GM12891 (cell line): ENCODE measurements around the gene CHST2.
"Not testable (repeated sequence)": the region's sequence is repeated elsewhere in the genome, so short reads cannot be mapped to it uniquely, and the experiment has no call there.

ENCODE experiments used
- DNase-seq: peaks from one replicate; pipeline ENCODE4 v3.0.0; 2011; ENCODE audit warnings: low spot score; ENCODE audit not compliant: insufficient read length
- FAIRE-seq: peaks from 2 replicates; lab custom pipeline; 2011; peaks lifted over from hg19 to GRCh38; lab: Jason Lieb, UNC
- PAX5 ChIP-seq: IDR thresholded peaks from 2 replicates; pipeline ENCODE4 v1.6.1; 2011; ENCODE audit warnings: low read length, moderate library complexity, mild to moderate bottlenecking; ENCODE audit not compliant: insufficient read depth, severe bottlenecking
- POLR2A ChIP-seq: IDR thresholded peaks from 2 replicates; pipeline ENCODE4 v1.6.1; 2011; ENCODE audit warnings: low read depth, low read length, control low read depth
- POLR2AphosphoS5 ChIP-seq: IDR thresholded peaks from 2 replicates; pipeline ENCODE4 v1.6.1; 2011; ENCODE audit warnings: low read depth, low read length, control low read depth
- POU2F2 ChIP-seq: IDR thresholded peaks from 2 replicates; pipeline ENCODE4 v1.6.1; 2011; ENCODE audit warnings: low read depth, mild to moderate bottlenecking, control low read depth, low read length, moderate library complexity
- SPI1 ChIP-seq: IDR thresholded peaks from 2 replicates; pipeline ENCODE4 v1.6.1; 2011; ENCODE audit warnings: low read depth, low read length, control low read depth
- TAF1 ChIP-seq: IDR thresholded peaks from 2 replicates; pipeline ENCODE4 v1.6.1; 2011; ENCODE audit warnings: low read depth, low read length, control low read depth

The CHST2 gene

DNA sequence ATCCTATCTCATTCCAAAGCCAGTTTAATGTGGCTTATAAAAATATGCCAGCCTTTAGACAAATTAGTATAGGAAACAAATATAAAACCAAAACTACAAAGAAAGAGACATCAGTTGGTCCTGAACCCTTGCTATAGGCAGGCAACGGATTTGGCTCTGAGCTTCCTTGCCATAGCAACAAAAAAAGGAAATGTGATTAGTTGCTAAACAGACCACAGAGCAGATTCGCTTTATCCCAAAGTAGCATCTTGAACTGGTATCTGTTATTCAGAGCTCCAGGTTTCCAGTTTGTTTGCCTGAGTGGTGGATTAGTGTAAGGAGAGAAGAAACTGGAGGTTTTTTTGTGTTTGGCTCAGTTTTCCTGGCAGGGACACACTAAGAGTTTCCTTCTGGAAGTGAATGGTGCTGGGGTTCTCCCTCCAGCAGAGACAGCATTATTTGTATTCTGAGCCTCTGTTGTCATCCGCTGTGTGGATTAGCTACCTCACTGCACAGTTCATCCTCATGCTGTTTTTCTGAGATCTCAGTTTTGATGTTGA lies 44.1 kb downstream of the CHST2 start:
- FAIRE-seq = peak; percentile 28
- no peak for DNase-seq
- no peak for TF ChIP-seq TAF1
- TF ChIP-seq POLR2AphosphoS5 = no peak
- TF ChIP-seq POU2F2 = no peak
- TF ChIP-seq SPI1 = peak; percentile 50; the same call in 1 of the 2 replicates
- TF ChIP-seq POLR2A = no peak

DNA sequence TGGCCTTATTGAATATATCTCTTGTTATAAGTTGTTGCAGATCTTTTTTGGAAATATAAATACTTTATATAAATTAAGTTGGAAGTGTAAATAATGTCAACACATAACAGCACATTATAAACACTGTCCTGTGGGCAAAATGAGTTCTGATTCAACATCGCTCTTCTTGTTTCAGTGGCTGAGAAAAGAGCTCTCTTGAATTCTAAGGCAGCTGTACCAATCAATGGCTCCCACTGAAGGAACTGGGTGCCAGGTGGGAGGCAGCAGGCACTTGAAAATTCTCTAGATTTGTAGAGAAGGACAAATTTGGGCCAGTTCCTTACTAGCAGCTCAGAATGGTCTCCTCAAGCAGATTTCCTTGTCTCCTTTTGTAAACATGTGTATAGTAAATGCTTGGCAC lies 45.6 kb downstream of the CHST2 start:
- no peak for DNase-seq
- 0 out of 2 replicates have a peak, but pooled peaks have one; percentile 5 for TF ChIP-seq SPI1
- no peak for TF ChIP-seq TAF1
- FAIRE-seq = peak; percentile 13

DNA sequence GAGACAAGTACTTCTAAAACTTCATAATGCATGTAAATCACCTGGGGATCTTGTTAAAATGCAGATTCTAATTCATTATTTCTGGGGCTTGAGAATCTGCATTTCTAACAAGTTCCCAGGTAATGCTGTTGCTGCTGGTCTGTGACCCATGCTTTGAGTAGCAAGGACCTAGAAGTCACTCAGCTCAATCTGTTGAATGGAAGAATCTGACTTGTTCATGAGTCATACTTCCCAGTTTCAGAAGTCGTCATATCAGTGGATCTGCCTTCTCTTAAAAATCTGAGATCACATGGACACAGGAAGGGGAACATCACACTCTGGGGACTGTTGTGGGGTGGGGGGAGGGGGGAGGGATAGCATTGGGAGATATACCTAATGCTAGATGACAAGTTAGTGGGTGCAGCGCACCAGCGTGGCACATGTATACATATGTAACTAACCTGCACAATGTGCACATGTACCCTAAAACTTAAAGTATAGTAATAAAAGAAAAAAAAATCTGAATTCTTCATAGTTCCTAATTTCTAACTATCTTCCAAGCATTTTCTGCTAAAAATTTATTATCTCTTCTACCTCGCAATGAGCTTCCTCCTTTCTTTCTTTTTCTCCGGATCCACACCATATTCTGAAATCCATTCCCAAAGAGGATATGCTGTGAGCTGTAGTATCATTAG lies 46.2 kb downstream of the CHST2 start:
- DNase-seq = not testable (repeated sequence)
- peak; percentile 72 for FAIRE-seq
- TF ChIP-seq POLR2A = peak; percentile 42; the same call in 1 of the 2 replicates

DNA sequence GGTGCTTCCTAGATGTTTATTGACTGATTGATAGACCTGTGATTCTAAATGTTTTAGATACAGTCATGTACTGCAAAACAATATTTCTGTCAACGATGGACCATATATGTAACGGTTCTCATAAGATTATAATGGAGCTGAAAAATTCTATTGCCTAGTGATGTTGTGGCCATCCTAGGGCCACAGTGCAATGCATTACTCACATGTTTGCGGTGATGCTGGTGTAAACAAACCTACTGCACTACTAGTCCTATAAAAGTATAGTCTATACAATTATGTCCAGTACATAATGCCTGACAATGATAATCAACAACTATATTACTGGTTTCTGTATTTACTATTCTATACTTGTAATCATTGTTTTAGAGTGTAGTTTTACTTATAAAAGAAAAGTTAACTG lies 46.8 kb downstream of the CHST2 start:
- DNase-seq = no peak
- peak; percentile 55 for FAIRE-seq
- TF ChIP-seq POLR2A (no peak), TAF1 (no peak), SPI1 (no peak), PAX5 (no peak), POU2F2 (no peak), POLR2AphosphoS5 (no peak)

DNA sequence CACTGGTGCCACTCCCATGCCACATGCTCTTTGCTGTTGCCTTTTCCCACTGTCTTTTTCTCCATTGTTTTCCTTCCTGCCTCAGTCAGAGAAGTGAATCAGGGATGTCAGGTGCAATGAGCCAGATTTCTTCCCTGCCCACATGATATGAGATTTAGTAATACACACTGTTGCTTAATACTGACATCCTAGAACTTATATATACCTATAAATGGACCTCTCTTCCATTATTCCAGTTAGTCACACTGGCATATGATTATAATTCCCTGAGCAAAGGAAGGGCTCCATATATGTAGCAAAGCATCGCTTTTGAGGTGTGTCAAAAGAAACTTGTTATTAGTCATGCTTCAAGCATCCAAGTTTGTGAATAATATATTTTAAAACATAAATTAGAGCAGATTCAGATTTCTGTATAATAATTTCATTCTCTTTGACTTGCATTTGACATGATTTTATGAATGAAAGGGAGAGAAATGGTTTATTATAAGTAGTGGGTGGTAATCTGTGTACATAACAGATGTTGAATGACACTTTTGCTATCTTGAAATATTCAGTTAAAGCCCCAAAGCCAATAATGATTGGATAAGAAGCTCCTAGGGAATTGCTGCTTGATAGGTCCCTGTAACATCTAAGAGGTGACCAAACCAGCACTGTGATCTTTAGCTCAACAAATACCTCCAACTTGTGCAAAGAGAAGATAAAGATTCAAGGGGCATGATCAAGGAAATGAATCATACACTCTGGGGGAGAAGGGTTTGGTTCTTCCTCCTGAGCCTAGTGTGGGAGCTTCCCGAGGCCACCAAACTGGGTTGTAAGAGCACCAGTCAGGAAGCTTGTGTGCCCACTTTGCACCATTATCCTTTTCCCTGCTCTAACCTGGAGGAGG lies 48.6 kb downstream of the CHST2 start:
- DNase-seq = no peak
- FAIRE-seq = no peak
- TF ChIP-seq SPI1 (no peak), TAF1 (no peak), PAX5 (no peak), POLR2AphosphoS5 (no peak), POU2F2 (no peak), POLR2A (no peak)

DNA sequence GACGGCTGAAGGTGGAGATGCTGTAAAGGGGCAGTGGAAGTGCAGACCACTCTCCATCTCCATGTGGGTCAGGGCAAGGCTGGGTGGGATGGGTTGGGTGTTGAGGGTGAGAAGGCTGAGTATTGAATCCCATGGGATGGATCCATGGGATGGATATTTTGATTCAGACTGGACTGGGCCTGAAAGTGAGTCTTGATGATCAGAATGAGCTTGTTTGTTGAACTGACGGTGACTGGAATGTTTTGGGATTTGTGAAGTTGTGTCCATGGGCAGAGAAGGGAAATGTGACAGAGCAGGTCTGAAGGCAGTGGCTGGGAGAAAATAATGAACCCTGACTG lies 49.3 kb downstream of the CHST2 start:
- TF ChIP-seq POLR2AphosphoS5 = no peak
- no peak for TF ChIP-seq POLR2A
- TF ChIP-seq TAF1 = no peak
- TF ChIP-seq PAX5 = no peak
- TF ChIP-seq POU2F2 = no peak
- TF ChIP-seq SPI1 = no peak
- no peak for DNase-seq
- peak; percentile 16 for FAIRE-seq

DNA sequence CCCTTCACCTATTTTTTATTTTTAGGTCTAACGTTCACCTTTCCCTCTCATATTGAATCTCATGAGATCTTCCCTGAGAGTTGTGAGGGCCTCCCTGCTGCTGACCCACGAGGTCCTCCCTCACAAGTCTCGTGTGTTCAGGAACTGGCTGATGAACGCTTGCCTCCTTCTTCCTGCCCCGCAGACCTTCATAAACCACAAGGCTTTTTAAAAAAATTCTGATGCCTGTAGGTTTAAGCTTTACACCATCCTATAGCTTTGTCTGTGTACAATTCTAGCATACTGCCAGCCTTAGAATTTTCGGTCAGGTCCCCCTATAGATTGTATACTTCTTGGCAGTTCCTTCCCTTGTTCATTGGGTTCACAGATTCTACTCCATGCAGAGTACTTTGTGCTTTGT lies 50.5 kb downstream of the CHST2 start:
- TF ChIP-seq SPI1 (no peak), POU2F2 (no peak), TAF1 (no peak), POLR2A (no peak), PAX5 (no peak), POLR2AphosphoS5 (no peak)
- FAIRE-seq = no peak
- no peak for DNase-seq

DNA sequence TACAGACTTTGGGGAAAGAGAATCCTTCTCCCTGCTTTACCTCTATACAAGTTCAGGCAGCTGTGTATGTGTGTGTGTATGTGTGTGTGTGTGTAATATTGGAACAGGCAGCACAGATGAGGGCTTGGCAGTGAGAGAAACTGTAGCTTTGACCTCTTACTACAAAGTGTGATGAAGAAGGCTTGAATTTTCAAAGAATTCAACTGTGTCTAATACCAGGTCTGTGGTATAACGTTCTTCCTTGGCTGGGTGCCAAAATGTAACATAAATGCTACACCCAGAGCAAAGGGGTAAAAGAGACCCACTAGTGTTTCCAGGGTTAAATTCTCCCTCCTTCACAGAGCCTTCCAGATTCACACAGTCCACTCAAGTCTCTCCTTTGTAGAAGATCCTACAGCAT lies 51.1 kb downstream of the CHST2 start:
- DNase-seq (no peak), FAIRE-seq (peak; percentile 92)
- no peak for TF ChIP-seq SPI1
- no peak for TF ChIP-seq TAF1
- TF ChIP-seq PAX5 = no peak
- TF ChIP-seq POLR2AphosphoS5 = no peak
- TF ChIP-seq POU2F2 = no peak
- TF ChIP-seq POLR2A = no peak

DNA sequence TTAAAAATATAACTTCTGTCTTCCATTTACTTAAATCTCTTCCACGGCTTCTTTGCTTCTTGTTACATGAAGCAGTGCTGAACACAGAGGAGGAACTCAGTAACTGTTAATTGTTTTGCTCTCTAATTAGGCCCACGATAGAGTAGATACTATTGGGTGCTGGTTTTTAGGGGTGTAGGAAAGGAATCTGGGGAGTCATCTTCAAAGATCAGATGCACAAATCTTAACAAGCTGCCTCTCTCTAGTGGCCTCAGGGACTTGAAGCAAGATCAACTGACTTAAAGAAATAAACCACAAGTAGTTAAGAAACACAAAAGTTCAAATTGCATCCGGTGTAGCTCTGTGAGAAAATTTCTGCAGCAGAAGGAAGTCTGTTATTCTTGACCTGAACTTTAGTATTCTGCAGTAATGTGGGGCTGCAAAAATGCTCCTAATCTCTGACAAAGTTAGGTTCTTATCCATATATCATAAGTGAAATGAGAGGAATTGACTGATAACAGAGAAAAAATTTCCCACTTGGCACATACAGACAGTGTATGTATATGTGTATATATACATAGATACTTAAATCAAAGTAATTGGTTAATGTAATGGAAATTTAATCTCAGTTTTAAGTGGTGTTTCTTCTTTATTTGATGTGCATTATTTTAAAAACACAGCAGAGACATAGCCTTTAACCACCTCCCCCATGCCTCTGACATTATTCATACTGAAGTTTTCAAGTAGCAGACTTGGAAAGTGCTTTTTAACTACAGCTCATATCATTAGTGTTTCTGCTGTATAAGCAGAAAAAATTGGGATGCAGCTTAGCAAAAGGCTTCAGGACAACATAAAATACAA lies 51.8 kb downstream of the CHST2 start:
- FAIRE-seq = peak; percentile 69

More for the DNA sequence above, 51.8 kb downstream of the CHST2 start:
- TF ChIP-seq SPI1 (no peak), TAF1 (peak; percentile 24; the same call in 1 of the 2 replicates)
- no peak for DNase-seq
